ENCODE measurements around the gene CASZ1. TPM values are rescaled to one million over a fixed set of nuclear protein-coding genes. Genes with fewer than 3 reads are reported as not detected.

The CASZ1 gene
- total RNA-seq, 4 donors from 2014 or later, result 13.1 to 33.7 (median 20.9) TPM

- intact Hi-C loops (cut with DNase I), result no loop called here
- no peaks in the 10 kb centered on the region for H3K27me3 ChIP-seq
- H3K4me3 ChIP-seq, result no peak overlapping the region
- 96 to 98% methylated on average over 6 of the region's 6 CpGs for WGBS, 2 donors
- H3K9me3 ChIP-seq, result no peaks in the 10 kb centered on the region
- peaks cover 0 to 5% (median 0%) of the 10 kb centered on the region in 3 donors for H3K4me1 ChIP-seq
- H3K27ac ChIP-seq, result no peak overlapping the region
- H3K36me3 ChIP-seq, result peaks cover 0 to 23% (median 0%) of the 10 kb centered on the region in 3 donors
- DNase-seq, result no peak
- TF ChIP-seq POLR2A (IDR thresholded peaks at IDR 0.05), result no peak
- TF ChIP-seq, protein P1, sequence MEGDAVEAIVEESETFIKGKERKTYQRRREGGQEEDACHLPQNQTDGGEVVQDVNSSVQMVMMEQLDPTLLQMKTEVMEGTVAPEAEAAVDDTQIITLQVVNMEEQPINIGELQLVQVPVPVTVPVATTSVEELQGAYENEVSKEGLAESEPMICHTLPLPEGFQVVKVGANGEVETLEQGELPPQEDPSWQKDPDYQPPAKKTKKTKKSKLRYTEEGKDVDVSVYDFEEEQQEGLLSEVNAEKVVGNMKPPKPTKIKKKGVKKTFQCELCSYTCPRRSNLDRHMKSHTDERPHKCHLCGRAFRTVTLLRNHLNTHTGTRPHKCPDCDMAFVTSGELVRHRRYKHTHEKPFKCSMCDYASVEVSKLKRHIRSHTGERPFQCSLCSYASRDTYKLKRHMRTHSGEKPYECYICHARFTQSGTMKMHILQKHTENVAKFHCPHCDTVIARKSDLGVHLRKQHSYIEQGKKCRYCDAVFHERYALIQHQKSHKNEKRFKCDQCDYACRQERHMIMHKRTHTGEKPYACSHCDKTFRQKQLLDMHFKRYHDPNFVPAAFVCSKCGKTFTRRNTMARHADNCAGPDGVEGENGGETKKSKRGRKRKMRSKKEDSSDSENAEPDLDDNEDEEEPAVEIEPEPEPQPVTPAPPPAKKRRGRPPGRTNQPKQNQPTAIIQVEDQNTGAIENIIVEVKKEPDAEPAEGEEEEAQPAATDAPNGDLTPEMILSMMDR (IDR thresholded peaks at IDR 0.05), result no peak
Measured at GRCh38 chr1:10610901-10611600, 185.4 kb downstream of the CASZ1 start.

- H3K27ac ChIP-seq, result no peak overlapping the region
- no peaks in the 10 kb centered on the region for H3K9me3 ChIP-seq
- intact Hi-C loops (cut with DNase I), result no loop called here
- peaks cover 0 to 21% (median 0%) of the 10 kb centered on the region in 3 donors for H3K36me3 ChIP-seq
- TF ChIP-seq, protein P1 (IDR thresholded peaks at IDR 0.05), result no peak
- no peak for TF ChIP-seq POLR2A (IDR thresholded peaks at IDR 0.05)
- peaks cover 0 to 5% (median 0%) of the 10 kb centered on the region in 3 donors for H3K4me1 ChIP-seq
- 76 to 83% methylated on average over 2 of the region's 2 CpGs for WGBS, 2 donors
- H3K27me3 ChIP-seq, result no peaks in the 10 kb centered on the region
- no peak for DNase-seq
- H3K4me3 ChIP-seq, result no peak overlapping the region
Measured at GRCh38 chr1:10608690-10609089, 187.8 kb downstream of the CASZ1 start.

DNA sequence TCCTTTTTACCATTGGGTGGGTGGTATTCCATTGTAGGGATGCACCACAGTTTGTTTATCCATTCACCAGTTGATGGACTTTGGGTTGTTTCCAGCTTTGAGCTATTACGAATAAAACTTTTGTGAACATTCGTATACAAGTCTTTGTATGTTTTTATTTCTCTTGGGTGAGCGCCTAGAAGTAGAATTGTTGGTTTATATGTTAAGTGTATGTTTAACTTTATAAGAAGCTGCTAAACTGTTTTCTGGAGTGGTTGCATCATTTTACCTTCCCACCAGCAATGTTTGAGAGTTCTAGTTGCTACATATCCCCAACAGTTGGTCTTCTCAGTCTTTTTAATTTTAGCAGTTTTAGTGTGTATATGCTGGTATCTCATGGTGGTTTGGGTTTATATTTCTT is 189.2 kb downstream of the CASZ1 start:
- Histone ChIP-seq H3K27ac (no peak overlapping the region), H3K4me3 (no peak overlapping the region), H3K4me1 (peaks cover 0 to 11% (median 0%) of the 10 kb centered on the region in 3 donors), H3K9me3 (no peaks in the 10 kb centered on the region), H3K36me3 (peaks cover 0 to 9% (median 0%) of the 10 kb centered on the region in 3 donors), H3K27me3 (no peaks in the 10 kb centered on the region)
- no peak for DNase-seq
- TF ChIP-seq, protein P1 (IDR thresholded peaks at IDR 0.05), result no peak
- TF ChIP-seq POLR2A (IDR thresholded peaks at IDR 0.05), result no peak
- intact Hi-C loops (cut with DNase I), result no loop called here
- 78 to 80% methylated on average over 3 of the region's 3 CpGs for WGBS, 2 donors

DNA sequence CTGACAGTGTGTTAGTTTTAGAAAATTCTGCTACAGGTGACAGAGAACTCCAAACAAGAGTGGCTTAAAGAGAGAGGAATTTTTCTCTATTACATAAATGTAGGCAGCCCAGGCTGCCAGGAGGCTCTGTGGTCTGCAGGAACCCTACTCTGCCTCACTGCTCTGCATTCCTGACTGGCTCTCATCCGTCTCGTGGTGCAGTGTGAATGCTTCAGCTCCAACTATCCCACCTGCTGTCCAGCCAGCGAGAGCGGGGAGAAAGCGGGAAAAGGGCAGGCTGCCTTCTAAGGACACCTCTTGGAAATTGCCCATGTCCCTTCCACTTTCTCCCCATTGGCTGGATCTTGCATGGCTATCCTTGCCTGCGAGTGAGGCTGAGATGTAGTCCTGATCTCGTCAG is 190.4 kb downstream of the CASZ1 start:
- Histone ChIP-seq H3K9me3 (no peaks in the 10 kb centered on the region), H3K36me3 (peaks cover 0 to 9% (median 0%) of the 10 kb centered on the region in 3 donors), H3K27me3 (no peaks in the 10 kb centered on the region), H3K4me1 (peaks cover 0 to 20% (median 0%) of the 10 kb centered on the region in 3 donors), H3K4me3 (no peak overlapping the region), H3K27ac (no peak overlapping the region)
- TF ChIP-seq POLR2A (IDR thresholded peaks at IDR 0.05), result no peak
- TF ChIP-seq, protein P1 (IDR thresholded peaks at IDR 0.05), result no peak
- intact Hi-C loops (cut with DNase I), result no loop called here
- no peak for DNase-seq
- WGBS, 2 donors, result 93 to 98% methylated on average over 7 of the region's 7 CpGs

DNA sequence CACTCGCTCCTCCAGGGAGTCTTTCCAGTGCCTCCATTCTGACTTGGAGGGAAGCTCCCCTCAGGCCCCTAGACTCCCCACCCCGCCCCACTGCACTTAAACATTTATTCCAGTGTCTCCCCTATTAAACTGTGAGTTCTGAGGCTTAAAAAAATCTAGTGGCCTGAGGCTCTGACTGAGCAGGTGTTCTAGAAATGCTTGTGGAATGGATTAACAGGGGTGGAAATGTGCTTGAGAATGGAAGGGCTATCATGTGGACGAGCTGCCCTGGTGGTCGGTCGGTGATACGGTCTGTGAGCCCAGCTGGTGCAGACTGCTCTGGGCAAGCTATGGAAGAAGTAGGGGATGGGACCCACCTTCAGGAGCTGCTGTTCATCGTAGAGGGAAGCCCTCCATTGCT is 191.5 kb downstream of the CASZ1 start:
- DNase-seq, result no peak
- Histone ChIP-seq H3K27ac (no peak overlapping the region), H3K27me3 (no peaks in the 10 kb centered on the region), H3K4me3 (no peak overlapping the region), H3K36me3 (peaks cover 0 to 19% (median 0%) of the 10 kb centered on the region in 3 donors), H3K9me3 (no peaks in the 10 kb centered on the region), H3K4me1 (peaks cover 0 to 26% (median 3%) of the 10 kb centered on the region in 3 donors)
- TF ChIP-seq POLR2A (IDR thresholded peaks at IDR 0.05), result no peak
- TF ChIP-seq, protein P1 (IDR thresholded peaks at IDR 0.05), result no peak
- intact Hi-C loops (cut with DNase I), result no loop called here
- 91 to 93% methylated on average over 4 to 6 of the region's 7 CpGs for WGBS, 2 donors

All from esophagus squamous epithelium (tissue), 5 donors.